Measurements from ENCODE around the gene KCNE2.

KCNE2 gene

GRCh38 chr21:34343347-34343746, 20.5 kb upstream of the KCNE2 start:
- H3K4me3 ChIP-seq (ENCODE audit: low read length) = no peak overlapping the region
- TF ChIP-seq CTCF (conservative IDR thresholded peaks at IDR 0.05; ENCODE audit: low read length) = no peak
- DNase-seq (ENCODE audit: low read depth) = no peak

GRCh38 chr21:34343838-34344381, 19.9 kb upstream of the KCNE2 start:
- H3K4me3 ChIP-seq (ENCODE audit: low read length) = no peak overlapping the region
- TF ChIP-seq CTCF (conservative IDR thresholded peaks at IDR 0.05; ENCODE audit: low read length) = no peak
- DNase-seq (ENCODE audit: low read depth) = no peak

- no peak overlapping the region for H3K4me3 ChIP-seq (ENCODE audit: low read length)
- no peak for DNase-seq (ENCODE audit: low read depth)
- no peak for TF ChIP-seq CTCF (conservative IDR thresholded peaks at IDR 0.05; ENCODE audit: low read length)
These were observed 19.2 kb upstream of the KCNE2 start for GRCh38 chr21:34344584-34344983.

- DNase-seq (ENCODE audit: low read depth) = peak; percentile 39
- TF ChIP-seq CTCF (conservative IDR thresholded peaks at IDR 0.05; ENCODE audit: low read length) = no peak
- no peak overlapping the region for H3K4me3 ChIP-seq (ENCODE audit: low read length)
These were observed 18.5 kb upstream of the KCNE2 start for GRCh38 chr21:34345091-34345871.

- H3K4me3 ChIP-seq (ENCODE audit: low read length) = no peak overlapping the region
- no peak for TF ChIP-seq CTCF (conservative IDR thresholded peaks at IDR 0.05; ENCODE audit: low read length)
- DNase-seq (ENCODE audit: low read depth) = peak; percentile 42
These were observed 17.9 kb upstream of the KCNE2 start for GRCh38 chr21:34345892-34346291.

- no peak overlapping the region for H3K4me3 ChIP-seq (ENCODE audit: low read length)
- no peak for DNase-seq (ENCODE audit: low read depth)
- no peak for TF ChIP-seq CTCF (conservative IDR thresholded peaks at IDR 0.05; ENCODE audit: low read length)
These were observed 14.8 kb upstream of the KCNE2 start for GRCh38 chr21:34348890-34349519.
